Stimulated activated CD8-positive, alpha-beta memory T cell treated with anti-CD3 and anti-CD28 coated beads, Interleukin-2, amount 100 ng/mL, for 48 hours (primary cell): ENCODE measurements around the gene TAGLN2.
A peak's percentile ranks its signal among the peaks of the same experiment; 100 is the strongest.
"Not testable (repeated sequence)": the region's sequence is repeated elsewhere in the genome, so short reads cannot be mapped to it uniquely, and the experiment has no call there.

ENCODE experiments used
- DNase-seq, 2 donors: peaks; one replicate each; pipeline ENCODE4 v3.0.0-alpha.2; 2020; ENCODE audit warnings: low read depth in 2 of 2

The TAGLN2 gene

DNA sequence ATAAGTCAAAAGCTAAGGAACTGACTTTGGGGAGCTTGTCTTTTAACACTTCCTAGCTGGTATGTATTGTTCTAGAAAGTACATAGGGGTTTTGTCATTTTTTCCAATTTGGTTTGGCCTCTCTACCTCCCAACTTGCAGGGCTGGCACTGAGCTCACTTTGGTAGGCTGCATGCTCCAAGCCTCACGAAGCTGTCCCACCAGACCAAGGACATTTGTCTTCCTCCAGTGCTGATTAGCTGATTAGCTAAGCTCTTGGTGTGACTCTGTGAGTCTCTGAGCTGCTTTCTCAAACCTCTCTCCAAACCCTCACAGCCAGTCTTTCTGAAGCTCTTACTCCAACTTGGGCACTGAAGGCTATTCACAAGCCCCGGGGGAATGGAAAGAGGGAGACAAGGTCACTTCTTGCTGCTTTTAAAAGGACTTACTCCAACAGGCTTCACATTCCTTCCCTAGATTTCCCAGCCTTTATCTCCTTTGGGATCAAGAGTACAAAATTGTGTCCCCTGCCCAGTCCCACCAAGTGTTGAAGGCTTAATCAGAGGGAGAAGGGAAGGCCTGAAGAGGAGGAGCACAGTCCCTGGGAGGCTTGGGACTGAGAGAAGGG, 24.4 kb downstream of the TAGLN2 start:
- no peak for DNase-seq

DNA sequence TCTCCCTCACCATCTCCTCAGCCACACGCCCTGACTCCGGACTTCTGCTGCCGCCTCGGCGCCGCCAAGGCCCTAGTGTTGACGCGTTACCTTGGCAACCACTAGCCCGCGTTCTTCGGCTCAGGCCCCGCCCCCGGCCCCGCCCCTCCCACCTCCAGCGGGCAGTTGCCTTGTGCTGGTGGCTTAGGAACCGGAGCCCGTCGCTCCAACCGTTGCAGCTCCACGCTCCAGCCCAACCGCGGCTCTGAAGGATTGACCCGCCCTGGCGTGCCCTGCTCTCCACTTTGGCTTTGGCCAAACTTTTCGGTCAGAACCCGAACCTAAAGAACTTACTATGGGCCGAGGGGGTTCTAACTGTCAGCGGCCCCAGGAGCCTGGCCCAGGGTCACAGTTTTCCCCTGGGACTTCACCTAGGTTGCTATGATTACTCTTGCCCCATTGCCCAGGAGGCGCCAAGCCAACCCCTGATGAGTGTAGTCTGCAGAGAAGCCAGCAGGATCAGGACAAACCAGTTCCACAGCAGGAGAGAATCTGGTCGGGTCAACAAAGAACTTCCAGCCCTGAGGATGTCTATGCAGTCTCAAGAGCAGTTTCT, 25.1 kb downstream of the TAGLN2 start, which contains the start of gene CFAP45:
CFAP45 (minus strand) TSS at position 80 of the 595 bp plus-strand sequence; CDS start at position 13, 67 bp downstream.
- DNase-seq: peak in 1 of 2 donors; percentile 23

DNA sequence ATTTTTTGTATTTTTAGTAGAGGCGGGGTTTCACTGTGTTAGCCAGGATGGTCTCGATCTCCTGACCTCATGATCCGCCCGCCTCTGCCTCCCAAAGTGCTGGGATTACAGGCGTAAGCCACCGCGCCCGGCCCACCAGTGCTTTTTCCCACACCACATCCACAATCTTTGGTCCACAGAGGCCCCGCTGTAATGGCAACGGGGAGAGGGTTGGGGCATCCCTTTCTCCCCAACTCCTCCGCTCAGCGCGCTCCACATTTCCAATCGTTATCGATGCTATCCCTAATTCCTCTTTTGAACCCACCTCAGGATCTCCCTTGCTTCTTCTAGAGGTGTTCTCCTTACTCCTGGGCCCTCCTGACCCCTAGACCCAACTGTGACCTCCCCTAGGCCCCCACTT, 25.7 kb downstream of the TAGLN2 start:
- DNase-seq: not testable (repeated sequence)

DNA sequence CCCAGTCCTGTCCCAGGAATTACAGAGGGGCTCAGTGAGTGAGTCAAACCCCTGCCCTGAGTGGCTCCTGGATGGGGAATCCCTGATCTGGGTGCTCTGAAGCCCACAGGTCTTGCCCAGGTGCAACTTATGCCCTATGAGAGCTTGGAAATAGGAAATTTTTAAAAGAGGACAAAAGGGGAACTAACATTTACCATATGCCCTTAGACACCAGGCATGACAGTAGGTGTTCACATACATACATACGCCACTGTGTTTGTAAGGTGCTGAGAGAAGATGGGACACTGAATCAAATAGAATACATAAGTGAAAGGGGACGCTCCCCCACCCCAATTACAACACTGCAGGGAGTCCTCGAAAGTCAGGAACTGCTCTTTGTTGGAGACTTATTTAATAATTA, 26.8 kb downstream of the TAGLN2 start:
- no peak for DNase-seq

DNA sequence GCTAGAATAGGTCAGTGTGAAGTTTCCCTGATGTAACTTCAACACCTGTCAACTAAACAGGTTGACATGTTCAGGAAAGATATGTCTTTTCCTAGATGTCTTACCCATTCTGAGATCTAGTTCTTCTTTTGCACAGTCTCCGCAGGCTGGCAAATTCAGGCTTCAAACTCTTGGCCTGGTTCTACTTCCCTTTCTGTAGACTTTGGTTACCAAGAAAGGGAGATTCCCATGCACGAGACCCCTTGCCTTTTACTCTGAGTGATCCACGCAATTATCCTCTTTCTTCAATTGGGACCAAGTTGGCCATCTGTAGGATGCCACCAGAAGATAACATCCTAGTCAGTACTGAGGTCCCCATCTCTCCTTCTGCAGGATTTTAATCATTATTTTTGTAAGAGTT, 27.3 kb downstream of the TAGLN2 start:
- no peak for DNase-seq

DNA sequence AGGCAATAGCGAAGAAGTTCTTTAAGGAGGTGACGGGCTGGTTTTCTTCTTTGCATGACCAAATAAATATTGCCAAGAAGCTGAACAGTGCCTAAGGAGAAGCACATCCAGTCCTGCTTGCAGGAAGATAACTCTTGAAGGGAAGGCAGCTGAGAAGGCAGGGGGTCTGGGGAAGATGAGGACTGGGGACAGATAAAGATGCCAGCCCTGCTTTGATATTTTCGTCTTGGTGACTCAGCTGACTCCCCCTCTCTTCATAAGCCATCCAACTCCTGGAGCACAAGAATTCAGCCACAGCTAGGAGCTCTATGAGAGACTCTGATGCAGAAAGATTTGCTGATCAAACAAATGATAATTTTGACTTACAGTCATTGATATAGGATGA, 28.8 kb downstream of the TAGLN2 start:
- no peak for DNase-seq

DNA sequence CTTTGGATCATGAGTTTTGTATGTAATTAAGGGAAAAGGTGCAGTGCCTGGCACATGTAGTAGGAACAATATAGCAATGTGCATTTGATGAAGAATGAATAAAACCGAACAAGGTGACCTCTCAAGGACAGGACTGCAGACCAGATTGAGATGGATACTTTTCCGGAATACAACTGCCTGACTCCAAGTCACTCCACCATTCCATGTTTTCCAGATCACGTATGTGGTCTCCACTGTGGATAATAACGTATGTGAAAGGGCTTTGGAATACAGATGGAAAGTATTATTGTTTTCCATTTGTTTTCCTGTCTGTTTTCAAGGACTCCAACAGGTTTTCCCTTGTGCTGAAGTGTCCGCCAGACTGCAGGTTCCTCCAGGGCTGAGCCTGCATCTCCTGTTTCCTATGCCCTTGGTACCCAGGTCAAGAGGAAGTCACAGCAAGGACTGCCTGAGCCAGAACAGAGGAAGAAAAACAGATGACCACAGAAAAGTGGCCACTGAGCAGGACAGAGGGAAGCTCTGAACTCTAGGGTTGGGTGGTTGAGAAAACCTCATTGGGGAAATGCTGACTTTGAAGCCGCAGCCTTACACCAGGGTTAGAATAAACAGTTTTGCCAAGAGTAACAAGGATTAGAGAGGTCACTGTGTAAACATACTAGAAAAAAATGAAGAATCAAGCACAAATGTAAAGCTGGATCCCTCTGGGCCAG, 29.3 kb downstream of the TAGLN2 start:
- DNase-seq: no peak

DNA sequence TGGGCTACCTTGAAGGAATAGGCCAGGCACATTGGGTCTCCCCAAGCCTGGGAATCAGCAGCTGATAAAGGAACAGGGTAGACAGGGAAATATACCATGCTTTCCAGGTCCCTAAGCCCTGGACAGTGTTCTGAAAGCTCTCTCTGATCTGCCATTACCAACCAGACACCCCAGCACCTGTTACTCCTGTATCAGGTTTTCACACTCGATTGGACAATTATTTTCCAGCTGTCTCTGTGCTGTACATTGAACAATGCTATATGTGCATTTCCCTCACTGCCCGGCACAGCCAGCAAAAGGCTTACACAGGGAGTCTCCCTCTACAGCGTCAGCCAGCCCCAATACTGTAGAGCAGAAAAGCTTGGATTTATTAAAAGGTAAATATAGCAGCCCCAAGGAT, 30.0 kb downstream of the TAGLN2 start:
- DNase-seq: no peak

DNA sequence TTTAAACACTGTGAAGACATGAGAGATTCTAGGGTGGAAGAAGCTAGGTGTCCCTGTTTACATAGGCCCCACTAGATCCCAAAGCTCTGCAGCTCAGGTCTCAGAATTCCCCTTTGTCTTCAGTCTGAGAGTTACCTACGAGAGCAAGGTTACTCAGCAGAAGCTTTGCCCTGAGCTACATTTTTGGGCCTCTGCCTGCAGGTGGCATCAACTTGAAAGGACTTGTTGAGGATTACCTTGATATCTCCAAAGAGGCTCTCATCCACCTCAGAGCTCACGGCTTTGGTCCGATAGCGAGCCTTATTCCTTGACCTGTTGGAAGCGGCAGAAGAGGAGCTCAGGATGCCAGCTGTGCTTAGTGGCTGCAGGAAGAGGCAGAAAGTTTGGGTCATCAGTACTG, 32.4 kb downstream of the TAGLN2 start:
- no peak for DNase-seq

DNA sequence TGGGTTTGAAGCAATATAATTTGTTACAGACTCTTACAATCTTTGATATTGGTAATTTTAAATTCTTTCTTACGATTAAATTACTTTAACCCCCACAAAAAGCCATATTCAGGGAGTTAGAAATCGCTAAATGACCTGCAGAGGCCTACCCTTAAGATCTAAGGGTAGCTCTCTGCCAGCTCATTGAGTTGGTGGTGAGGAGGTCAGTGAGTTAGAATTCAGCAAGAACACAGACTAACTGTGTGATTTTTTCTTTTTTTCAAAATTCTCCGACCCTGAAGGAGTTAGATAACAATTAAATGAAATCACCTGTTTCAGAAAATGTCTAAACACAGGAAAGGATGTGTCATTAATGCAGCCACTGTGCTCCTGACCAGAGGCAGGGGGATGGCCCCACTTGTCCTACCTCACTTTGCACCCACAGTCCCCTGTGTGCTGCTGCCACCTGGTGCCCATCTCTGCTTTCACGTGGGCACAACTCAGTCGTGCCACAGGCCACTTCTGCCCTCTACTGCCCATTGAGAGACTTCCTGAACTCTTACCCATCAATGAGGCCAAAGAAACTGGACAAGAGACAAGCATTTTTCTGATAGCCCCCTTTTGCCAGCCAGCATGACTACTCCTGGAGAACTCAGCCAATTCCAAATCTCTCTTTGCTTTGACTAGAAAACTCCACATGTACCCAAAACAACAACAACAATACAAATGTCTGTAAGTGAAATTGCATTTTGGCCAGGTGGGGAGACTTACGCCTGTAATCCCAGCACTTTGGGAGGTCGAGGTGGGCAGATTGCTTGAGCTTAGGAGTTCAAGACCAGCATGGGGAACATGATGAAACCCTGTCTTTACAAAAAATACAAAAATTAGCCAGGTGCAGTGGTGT, 33.8 kb downstream of the TAGLN2 start:
- DNase-seq: peak; percentile 55 to 78

DNA sequence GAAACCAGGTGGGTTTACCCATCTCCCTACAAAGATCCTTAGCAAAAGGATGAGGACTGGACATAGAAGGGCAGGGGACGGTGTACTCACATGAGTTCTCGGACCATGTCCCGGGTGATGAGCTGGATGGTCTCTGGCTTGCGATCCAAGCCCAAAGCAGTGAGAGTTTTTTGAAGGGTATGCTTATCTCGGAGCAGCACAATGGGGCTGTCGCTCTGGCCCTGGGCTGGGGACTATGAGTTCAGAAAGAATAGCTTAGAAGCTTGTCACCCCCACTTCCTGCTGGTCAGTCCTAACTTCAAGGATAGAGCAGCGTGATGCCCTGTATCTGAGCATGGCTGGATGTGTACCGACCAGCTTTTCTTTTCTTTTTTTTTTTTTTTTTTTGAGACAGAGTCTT, 34.9 kb downstream of the TAGLN2 start:
- DNase-seq: no peak

DNA sequence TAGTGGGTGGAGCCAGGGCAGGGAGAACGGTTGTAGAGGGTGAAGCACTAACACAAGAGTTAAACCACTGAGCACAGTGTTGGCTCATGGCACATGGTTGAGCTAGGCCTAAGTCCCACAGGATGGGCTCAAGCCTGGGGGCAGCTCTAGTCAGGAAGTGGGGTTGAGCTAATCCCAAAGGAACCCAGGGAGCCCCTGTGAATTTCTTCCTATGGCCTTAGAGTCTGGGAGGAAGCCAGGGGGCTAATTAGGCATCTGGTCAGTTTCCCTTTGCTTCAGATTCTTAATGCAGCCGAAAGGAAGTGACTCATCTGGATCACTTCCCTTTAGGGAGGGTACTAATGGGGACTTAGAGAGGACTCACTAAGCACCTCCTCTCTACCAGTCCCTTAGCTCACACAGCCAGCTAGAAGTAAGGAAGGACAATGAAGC, 35.5 kb downstream of the TAGLN2 start:
- no peak for DNase-seq

DNA sequence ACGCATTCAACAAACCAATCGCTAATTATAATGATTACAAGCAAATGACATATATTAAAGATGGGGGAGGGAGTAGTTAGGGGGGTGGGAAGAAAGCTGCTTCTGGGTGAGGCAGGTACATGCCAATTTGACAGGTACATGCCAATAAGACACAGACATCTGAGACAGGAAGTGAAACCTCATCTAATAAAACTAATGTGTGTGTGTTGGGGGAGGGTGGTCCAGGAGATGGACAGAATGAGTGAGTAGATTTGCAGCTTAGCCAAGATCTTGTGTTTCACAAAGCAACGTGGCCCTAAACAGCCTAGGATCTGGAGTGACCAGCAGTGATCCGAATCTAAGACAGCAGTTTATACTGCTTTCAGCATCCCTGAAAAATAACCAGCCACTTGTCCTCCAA, 36.1 kb downstream of the TAGLN2 start:
- DNase-seq: no peak

DNA sequence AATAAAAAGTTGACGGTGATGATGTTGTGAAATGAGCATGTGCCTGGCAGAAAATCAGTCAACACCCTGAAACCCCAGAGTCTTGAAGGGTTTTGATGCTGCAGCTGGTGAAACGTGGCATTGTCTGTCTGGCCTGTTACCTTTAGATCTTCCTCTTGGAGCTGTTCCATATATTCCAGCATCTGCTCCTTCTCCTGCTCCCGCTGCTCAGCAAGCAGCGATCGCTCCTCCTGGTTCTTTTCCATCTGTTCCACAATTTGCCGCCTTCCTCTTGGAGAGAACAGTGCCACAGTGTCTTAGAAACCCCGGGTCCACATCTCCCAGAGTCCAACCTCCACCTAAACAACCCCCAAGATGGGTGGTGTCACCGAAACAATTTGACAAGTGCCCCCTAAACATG, 41.0 kb downstream of the TAGLN2 start:
- no peak for DNase-seq

DNA sequence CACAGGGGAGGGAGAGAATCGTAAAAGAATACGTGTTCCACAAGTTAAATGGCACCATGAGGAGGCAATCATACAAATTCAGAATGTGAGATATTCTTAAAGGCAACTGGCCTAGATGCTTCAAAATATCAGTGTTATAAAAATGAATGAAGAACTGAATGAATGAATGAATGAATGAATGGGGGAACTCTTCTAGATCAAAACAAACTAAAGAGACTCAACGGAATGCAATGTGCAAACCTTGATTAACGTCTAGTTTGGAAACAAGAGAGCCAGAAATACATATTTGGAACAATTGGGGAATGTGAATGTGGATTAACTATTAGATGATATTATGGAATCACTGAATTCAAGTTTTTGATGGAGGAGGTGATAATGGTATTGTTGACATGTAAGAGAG, 42.2 kb downstream of the TAGLN2 start:
- no peak for DNase-seq

DNA sequence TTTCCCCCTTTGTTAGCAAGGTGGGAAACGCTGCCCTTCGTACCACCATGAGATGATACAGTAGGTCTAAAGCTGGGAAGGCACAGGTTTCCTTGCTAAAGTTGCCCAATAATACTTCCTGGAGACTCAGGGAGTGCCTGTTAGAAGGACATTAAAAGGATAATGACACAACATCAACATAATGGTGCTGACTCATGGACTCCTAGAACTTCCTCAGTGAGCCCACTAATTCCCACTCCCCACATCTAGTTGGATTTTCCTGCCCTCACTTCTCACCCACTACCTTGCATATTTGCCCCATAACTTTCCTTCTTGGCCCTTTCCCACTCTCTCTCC, 42.8 kb downstream of the TAGLN2 start:
- DNase-seq: no peak

DNA sequence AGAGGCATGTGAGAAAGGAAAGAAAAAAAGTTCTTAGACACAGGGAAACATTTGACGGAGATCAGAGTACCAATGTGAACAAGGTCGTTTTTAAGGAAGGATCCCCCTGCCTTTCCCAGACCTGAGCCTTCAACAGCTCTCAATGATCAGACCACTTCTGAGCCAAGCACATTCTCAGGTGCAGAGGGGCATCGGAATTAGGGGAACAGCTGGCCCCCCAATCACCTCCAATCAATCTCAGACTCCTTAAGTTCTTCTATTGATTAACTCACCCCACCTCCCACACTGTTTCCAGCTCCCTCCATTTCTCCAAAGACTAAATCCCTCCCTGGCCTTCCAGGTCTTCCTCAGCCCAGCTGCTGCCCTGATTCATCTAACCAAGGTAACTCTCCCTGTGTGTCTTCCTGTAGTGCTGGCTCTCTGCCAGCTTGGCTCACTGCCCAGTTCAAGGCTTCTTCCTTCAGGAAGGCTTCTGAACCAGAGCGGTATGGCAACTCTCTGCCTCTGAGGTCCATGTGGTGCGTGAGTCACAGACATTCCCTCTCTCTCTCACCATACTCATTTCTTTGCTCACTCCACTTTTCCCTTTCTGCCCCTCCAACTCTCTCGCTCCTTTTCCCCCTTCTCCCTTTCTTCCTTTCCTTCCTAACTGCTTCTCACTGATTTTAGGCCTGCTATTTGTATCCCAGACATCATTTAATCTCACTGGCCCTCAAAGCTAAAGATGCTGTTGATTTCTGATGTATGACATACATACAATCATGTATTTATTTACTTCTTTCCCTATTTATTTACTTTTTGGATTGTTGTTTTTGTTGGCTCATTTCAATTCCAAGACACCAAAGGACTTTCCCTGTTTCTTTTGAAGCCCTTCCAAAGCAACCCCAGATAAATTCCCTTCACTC, 43.4 kb downstream of the TAGLN2 start:
- no peak for DNase-seq

DNA sequence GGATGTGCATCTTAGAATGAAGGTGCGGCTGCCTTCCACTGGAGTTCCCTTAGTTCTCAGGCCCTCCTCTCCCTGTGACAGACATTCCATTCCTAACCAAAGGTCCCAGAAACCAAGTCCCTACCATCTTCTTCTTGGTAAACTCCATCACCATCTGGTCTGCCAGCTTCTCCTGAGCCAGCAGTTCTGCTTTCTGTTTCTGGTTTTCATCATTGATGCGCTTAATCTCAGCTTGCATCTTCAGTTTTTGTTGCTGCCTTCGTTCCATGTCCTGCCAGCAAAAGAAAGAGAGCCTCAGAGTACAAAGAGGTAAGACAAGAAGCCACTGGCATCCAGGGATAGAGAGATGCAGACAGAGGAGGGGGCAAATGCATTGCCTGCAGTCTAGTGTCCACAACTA, 44.9 kb downstream of the TAGLN2 start:
- no peak for DNase-seq

DNA sequence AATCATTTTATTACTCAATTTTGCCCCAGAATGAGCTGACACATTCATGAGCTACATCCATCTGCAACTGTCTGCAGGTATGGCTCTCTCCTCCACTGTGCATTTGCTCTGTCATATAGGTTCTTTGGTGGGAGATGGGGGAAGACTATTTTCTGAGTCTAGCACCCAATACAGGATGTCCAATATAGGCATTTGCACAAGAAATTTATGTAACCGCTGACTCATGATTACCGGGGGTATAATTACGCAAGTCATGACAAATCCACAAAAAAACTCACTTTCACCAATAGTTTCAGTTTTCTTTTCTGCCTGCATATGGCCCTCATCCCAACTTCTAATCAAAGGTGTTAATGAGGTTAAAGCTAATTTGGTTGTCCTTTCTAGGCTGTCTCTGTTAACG, 45.3 kb downstream of the TAGLN2 start:
- no peak for DNase-seq

DNA sequence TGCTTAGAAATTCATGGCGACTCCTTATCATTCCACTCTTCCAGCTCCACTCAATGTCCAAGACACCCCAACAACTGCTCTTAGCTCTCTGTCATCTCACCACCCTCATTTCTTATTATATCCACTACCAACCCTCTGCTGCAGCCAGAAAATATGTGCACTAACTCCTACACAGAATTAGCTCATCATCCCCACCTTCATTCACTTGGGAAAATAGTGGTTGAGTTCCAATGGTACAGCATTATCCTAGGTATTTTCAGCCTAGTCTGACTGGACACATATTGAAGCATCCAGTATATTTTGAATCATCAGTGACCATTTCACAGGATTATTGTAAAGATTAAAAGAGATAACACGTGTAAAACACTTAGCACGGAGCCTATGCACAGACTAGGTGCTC, 46.2 kb downstream of the TAGLN2 start:
- no peak for DNase-seq

DNA sequence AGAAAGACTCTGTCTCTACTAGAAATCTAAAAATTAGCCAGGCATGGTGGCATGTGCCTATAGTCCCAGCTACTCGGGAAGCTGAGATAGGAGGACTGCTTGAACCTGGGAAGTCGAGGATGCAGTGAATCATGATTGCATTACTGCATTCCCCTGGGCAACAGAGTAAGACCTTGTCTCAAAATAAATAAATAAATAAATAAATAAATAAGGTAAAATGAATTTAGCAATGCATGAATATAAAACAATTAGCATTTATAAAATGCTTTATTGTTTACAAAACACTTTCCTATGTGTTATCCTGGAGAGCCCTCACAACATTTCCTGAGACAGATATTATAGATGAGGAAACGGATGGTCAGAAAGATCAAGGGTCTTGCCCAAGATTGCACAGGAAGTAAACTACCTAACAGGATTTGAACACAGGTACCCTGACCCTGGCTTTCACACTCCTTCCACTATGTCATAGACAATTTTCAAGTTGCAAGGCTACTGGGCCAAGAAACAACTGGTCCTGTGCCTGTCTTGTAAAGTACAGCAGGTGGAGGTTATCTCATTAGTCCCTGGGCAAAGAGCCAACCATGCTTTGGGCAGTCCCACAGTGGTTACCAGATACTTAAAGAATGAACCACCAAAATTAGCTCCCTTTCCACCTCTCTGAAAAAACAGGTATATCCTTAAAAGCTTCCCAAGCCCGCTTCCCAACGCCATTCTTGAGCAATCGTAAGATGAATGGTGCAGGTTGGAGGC, 47.4 kb downstream of the TAGLN2 start:
- DNase-seq: no peak
